ENCODE results near the gene ADAM8.

Gene ADAM8

GRCh38 chr10:133217800-133218589 lies 58.7 kb downstream of the ADAM8 start:
- Histone ChIP-seq H3K79me2 (ENCODE audit: control insufficient read depth, insufficient read depth, low read length, unreplicated experiment) (no peaks in the 10 kb centered on the region), H3K4me3 (ENCODE audit: low read depth, low read length) (no peak overlapping the region), H3K4me1 (ENCODE audit: control insufficient read depth, insufficient read depth, low read length, unreplicated experiment) (no peaks in the 10 kb centered on the region), H3K36me3 (ENCODE audit: insufficient read depth, low read length) (no peaks in the 10 kb centered on the region), H3K27ac (ENCODE audit: low read depth, low read length) (no peak overlapping the region), H2AFZ (ENCODE audit: low read length, unreplicated experiment) (no peak overlapping the region), H3K27me3 (ENCODE audit: insufficient read depth, low read length) (peaks cover 7% of the 10 kb centered on the region)

DNA sequence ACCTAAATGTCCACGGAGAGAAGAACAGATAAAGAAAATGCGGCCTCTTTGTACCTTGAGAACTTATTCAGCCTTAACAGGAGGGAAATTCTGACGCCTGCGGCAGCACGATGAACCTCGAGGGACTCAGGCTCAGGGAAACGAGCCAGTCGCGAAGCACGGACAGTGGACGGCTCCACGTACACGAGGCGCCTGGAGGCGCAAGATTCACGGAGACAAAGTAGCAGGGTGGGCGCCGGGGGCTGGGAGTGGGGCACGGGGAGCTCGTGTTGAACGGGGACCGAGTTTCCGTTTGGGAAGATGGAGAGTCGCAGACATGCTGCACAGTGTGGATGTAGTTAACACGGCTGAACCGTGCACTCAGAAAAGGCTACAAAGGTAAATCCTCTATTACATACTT lies 59.9 kb downstream of the ADAM8 start:
- peaks cover 7% of the 10 kb centered on the region for H3K27me3 ChIP-seq (ENCODE audit: insufficient read depth, low read length)
- no peak overlapping the region for H2AFZ ChIP-seq (ENCODE audit: low read length, unreplicated experiment)
- H3K79me2 ChIP-seq (ENCODE audit: control insufficient read depth, insufficient read depth, low read length, unreplicated experiment): no peaks in the 10 kb centered on the region
- H3K27ac ChIP-seq (ENCODE audit: low read depth, low read length): no peak overlapping the region
- no peaks in the 10 kb centered on the region for H3K4me1 ChIP-seq (ENCODE audit: control insufficient read depth, insufficient read depth, low read length, unreplicated experiment)
- H3K36me3 ChIP-seq (ENCODE audit: insufficient read depth, low read length): no peaks in the 10 kb centered on the region
- H3K4me3 ChIP-seq (ENCODE audit: low read depth, low read length): no peak overlapping the region

- no peak overlapping the region for H3K27ac ChIP-seq (ENCODE audit: low read depth, low read length)
- H3K27me3 ChIP-seq (ENCODE audit: insufficient read depth, low read length): peaks cover 7% of the 10 kb centered on the region
- no peaks in the 10 kb centered on the region for H3K36me3 ChIP-seq (ENCODE audit: insufficient read depth, low read length)
- no peaks in the 10 kb centered on the region for H3K79me2 ChIP-seq (ENCODE audit: control insufficient read depth, insufficient read depth, low read length, unreplicated experiment)
- no peaks in the 10 kb centered on the region for H3K4me1 ChIP-seq (ENCODE audit: control insufficient read depth, insufficient read depth, low read length, unreplicated experiment)
- H3K4me3 ChIP-seq (ENCODE audit: low read depth, low read length): no peak overlapping the region
- no peak overlapping the region for H2AFZ ChIP-seq (ENCODE audit: low read length, unreplicated experiment)
These were observed 61.1 kb downstream of the ADAM8 start for GRCh38 chr10:133215586-133215985.

GRCh38 chr10:133214468-133215410 lies 61.9 kb downstream of the ADAM8 start:
- H3K4me1 ChIP-seq (ENCODE audit: control insufficient read depth, insufficient read depth, low read length, unreplicated experiment): no peaks in the 10 kb centered on the region
- H3K27me3 ChIP-seq (ENCODE audit: insufficient read depth, low read length): peaks cover 6% of the 10 kb centered on the region
- H3K4me3 ChIP-seq (ENCODE audit: low read depth, low read length): no peak overlapping the region
- no peaks in the 10 kb centered on the region for H3K79me2 ChIP-seq (ENCODE audit: control insufficient read depth, insufficient read depth, low read length, unreplicated experiment)
- no peak overlapping the region for H2AFZ ChIP-seq (ENCODE audit: low read length, unreplicated experiment)
- H3K36me3 ChIP-seq (ENCODE audit: insufficient read depth, low read length): no peaks in the 10 kb centered on the region
- no peak overlapping the region for H3K27ac ChIP-seq (ENCODE audit: low read depth, low read length)

GRCh38 chr10:133213641-133214467 lies 62.8 kb downstream of the ADAM8 start:
- no peaks in the 10 kb centered on the region for H3K27me3 ChIP-seq (ENCODE audit: insufficient read depth, low read length)
- H3K4me3 ChIP-seq (ENCODE audit: low read depth, low read length): no peak overlapping the region
- H2AFZ ChIP-seq (ENCODE audit: low read length, unreplicated experiment): no peak overlapping the region
- H3K4me1 ChIP-seq (ENCODE audit: control insufficient read depth, insufficient read depth, low read length, unreplicated experiment): no peaks in the 10 kb centered on the region
- no peak overlapping the region for H3K27ac ChIP-seq (ENCODE audit: low read depth, low read length)
- H3K36me3 ChIP-seq (ENCODE audit: insufficient read depth, low read length): no peaks in the 10 kb centered on the region
- H3K79me2 ChIP-seq (ENCODE audit: control insufficient read depth, insufficient read depth, low read length, unreplicated experiment): no peaks in the 10 kb centered on the region

- no peak overlapping the region for H2AFZ ChIP-seq (ENCODE audit: low read length, unreplicated experiment)
- no peak overlapping the region for H3K27ac ChIP-seq (ENCODE audit: low read depth, low read length)
- no peaks in the 10 kb centered on the region for H3K27me3 ChIP-seq (ENCODE audit: insufficient read depth, low read length)
- H3K4me3 ChIP-seq (ENCODE audit: low read depth, low read length): no peak overlapping the region
- no peaks in the 10 kb centered on the region for H3K79me2 ChIP-seq (ENCODE audit: control insufficient read depth, insufficient read depth, low read length, unreplicated experiment)
- H3K4me1 ChIP-seq (ENCODE audit: control insufficient read depth, insufficient read depth, low read length, unreplicated experiment): no peaks in the 10 kb centered on the region
- no peaks in the 10 kb centered on the region for H3K36me3 ChIP-seq (ENCODE audit: insufficient read depth, low read length)
These were observed 63.7 kb downstream of the ADAM8 start for GRCh38 chr10:133212853-133213494.
